ENCODE results near the gene GNB3. TPM values are rescaled to one million over a fixed set of nuclear protein-coding genes. Genes with fewer than 3 reads are reported as not detected.

GNB3 gene
- polyA plus RNA-seq, 1 of the 3 experiments (the other 2 are of a cell fraction): 12.9 TPM

GRCh38 chr12:6854036-6854435, 13.3 kb downstream of the GNB3 start (continued):
- TF ChIP-seq REST (IDR thresholded peaks at IDR 0.05; ENCODE audit: low read depth, low read length) (no peak), SMC3 (IDR thresholded peaks at IDR 0.05; ENCODE audit: low read depth, low read length) (no peak), MAX (IDR thresholded peaks at IDR 0.05; ENCODE audit: low read depth) (no peak), GATA2 (CRISPR knock-in tag; IDR thresholded peaks at IDR 0.05) (no peak), JUND (IDR thresholded peaks at IDR 0.05) (no peak), IRF3 (IDR thresholded peaks at IDR 0.05; ENCODE audit: low read depth, low read length) (no peak)

GRCh38 chr12:6855322-6855721, 14.6 kb downstream of the GNB3 start:
- Histone ChIP-seq H3K27ac (ENCODE audit: low read depth in 2 of 2, low read length in 1 of 2) (no peak overlapping the region), H3K4me1 (ENCODE audit: control insufficient read depth in 1 of 2, insufficient read depth in 2 of 2, low read depth in 1 of 2, low read length in 1 of 2) (peaks cover 7 to 17% of the 10 kb centered on the region in 2 experiments), H3K4me2 (no peak overlapping the region), H3F3A (replicated peaks; ENCODE audit: insufficient read depth) (peaks cover 16% of the 10 kb centered on the region), H3K79me2 (ENCODE audit: insufficient read depth) (peaks cover 40% of the 10 kb centered on the region), H3K36me3 (replicated peaks in 1 of 2; ENCODE audit: control insufficient read depth in 1 of 2, insufficient read depth in 2 of 2, low read length in 1 of 2) (peaks cover 30 to 53% of the 10 kb centered on the region in 2 experiments), H4K20me1 (ENCODE audit: insufficient read depth) (no peaks in the 10 kb centered on the region; the same call in 1 of the 2 replicates), H3K9ac (no peak overlapping the region), H3K27me3 (ENCODE audit: insufficient read depth) (no peaks in the 10 kb centered on the region), H3K4me3 (ENCODE audit: low read depth in 2 of 2, low read length in 1 of 2) (no peak overlapping the region), H3K9me3 (no peaks in the 10 kb centered on the region), H2AFZ (ENCODE audit: low read depth) (no peak overlapping the region), H3K9me2 (no peaks in the 10 kb centered on the region)
- TF ChIP-seq REST (IDR thresholded peaks at IDR 0.05; ENCODE audit: low read depth, low read length): no peak
- TF ChIP-seq IRF3 (IDR thresholded peaks at IDR 0.05; ENCODE audit: low read depth, low read length): no peak
- TF ChIP-seq NRF1 (IDR thresholded peaks at IDR 0.05; ENCODE audit: low read depth, low read length): no peak
- no peak for TF ChIP-seq ELF1 (IDR thresholded peaks at IDR 0.05)
- ChIA-PET POLR2A (interaction anchor here (1.0 to 1.2 kb wide), 2 partner anchors 9 to 12 kb away, joined by 4 read pairs; partner anchors contain the start of gene TPI1), CTCF (interaction anchor here (1.1 to 19.4 kb wide), 5 partner anchors 13 to 88 kb away, joined by 3 to 225 read pairs (median 11); partner anchors contain the start of genes P3H3, SPSB2 and TPI1)
- 96% methylated on average over 14 of the region's 14 CpGs for WGBS (ENCODE audit: low lambda C conversion rate)
- DNase-seq: no peak

All from SK-N-SH (cell line).